NCI-H2227 treated with DMSO at 0.1 percent for 48 hours (cell line): Measurements from ENCODE around the gene UBE2I.
A peak's percentile ranks its signal among the peaks of the same experiment; 100 is the strongest.

Experiments
- DNase-seq: peaks from one replicate; lab custom pipeline; 2025; lab: John Stamatoyannopoulos, UW

Gene UBE2I

DNA sequence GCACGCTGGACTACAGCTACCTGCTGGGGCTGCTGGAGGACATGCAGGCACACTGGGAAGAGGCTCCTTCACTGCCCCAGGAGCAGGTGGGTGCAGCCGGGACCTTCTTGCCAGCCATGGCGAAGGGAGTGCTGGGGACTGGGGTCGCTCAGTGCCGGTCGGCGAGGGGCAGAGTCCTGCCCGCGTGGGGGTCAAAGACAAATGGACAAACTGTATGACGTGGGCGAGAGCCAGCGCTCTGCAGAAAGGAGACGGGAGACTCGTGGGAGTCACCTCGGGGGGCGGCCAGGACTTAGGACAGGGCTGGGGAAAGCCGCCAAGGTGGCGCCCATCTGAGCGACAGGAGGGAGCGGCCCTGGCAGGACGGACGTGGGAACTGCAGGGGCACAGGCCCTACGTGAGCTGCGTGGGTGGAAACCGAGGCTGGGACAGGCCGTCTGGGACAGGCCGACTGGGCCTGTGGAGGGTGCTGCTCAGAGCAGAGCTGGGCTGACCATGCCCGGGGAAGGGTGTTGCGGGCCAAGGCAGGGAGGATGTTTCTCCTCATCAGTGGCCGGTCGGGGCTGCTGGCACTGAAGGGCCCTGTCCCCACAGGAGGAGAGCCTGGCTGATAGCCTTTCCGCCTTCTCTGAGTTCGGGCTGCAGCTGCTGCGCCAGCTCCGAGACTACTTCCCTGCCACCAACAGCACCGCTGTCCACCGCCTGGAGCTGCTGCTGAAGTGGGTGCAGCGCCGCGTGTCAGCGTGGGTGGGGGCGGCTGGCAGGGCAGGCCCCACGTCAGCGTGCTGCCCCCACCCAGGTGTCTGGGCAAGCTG lies 34.2 kb downstream of the UBE2I start:
- DNase-seq: no peak

DNA sequence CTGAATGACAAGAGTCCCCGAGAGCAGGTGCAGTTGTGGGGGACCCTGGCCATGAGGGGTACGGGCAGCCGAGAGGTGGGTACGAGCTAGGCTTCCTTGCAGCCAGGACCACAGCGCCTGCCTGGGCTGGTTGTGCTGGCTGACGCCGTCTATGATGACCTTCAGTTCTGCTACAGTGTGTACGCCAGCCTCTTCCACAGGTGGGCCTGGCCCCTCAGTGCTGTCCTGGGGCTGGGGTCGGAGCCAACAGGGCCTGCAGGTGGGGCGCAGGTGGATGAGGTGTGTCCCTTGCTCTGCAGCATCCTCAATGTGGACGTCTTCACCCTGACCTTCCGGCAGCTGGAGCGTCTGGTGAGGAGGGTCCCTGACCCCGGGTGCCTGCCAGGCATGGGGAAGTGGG lies 35.1 kb downstream of the UBE2I start:
- DNase-seq: no peak

DNA sequence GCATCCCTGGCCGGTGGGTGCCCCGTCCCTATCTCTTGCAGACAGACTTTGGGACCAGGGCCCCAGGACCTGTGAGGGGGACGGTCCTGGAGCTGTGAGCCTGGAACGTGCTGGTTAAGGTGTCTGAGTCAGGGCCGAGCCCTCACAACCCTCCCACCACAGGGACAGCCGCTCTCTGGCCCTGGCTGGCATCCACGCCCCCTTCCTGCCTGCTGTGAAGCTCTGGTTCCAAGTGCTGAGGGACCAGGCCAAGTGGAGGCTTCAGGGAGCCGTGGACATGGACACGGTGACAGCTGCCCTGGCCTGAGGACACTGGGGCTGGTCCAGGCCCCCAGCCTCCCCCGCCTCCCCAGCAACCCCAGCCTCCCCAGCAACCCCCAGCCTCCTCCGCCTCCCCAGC lies 35.7 kb downstream of the UBE2I start:
- no peak for DNase-seq

DNA sequence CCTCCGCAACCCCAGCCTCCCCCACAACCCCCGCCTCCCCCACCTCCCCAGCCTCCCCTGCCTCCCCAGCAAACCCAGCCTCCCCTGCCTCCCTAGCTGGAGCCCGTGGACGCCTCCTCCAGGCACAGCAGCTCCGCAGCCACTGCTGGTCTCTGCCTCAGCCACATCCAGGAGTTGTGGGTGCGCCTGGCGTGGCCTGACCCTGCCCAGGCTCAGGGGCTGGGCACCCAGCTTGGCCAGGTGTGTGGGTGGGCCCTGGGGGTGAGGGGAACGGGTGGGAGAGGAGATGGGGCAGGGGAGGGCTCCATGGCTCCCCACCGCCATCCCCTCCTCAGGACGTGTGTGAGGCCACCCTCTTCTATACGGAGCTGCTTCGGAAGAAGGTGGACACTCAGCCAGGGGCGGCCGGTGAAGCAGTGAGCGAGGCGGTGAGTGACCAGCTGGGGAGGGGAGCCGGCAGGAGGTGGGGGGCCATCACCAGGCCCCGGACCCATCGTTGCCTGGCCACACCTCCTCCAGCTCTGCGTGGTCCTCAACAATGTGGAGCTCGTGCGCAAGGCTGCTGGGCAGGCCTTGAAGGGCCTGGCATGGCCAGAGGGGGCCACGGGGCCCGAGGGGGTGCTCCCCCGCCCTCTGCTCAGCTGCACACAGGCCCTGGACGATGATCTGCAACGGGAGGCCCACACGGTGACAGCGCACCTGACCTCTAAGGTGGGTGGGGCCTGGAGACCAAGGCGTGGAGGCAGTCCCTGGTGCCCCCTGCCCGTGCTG lies 36.4 kb downstream of the UBE2I start:
- DNase-seq: no peak

DNA sequence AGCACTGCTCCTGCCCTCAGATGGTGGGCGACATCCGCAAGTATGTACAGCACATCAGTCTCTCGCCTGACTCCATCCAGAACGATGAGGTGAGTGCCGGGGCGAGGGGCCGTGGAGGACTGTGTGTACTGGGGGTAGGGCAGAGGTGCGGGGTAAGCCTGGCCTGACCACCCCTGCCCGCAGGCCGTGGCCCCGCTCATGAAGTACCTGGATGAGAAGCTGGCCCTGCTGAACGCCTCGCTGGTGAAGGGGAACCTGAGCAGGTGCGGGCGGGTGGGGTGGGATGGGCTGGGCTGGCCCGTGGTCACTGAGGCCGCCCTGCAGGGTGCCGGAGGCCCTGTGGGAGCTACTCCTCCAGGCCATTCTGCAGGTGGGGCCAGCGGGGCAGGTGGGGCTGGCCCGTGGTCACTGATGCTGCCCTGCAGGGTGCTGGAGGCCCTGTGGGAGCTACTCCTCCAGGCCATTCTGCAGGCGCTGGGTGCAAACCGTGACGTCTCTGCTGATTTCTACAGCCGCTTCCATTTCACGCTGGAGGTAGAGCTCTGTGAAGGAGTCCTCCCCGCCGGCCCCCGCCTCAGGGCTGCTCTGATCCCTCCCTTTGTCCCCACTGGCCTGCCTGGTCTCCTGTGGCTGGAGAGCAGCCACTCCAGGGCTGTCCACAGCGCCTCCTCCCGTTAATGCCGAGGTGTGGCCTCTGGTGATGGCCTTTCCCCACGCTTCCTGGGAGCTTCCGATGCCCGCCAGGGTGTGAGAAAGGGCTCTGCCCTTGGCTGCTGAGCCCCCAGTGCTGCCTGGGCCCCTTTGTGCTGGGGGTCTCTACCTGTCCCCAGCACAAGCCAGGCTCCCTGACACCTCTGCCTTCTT lies 37.2 kb downstream of the UBE2I start:
- DNase-seq: no peak

DNA sequence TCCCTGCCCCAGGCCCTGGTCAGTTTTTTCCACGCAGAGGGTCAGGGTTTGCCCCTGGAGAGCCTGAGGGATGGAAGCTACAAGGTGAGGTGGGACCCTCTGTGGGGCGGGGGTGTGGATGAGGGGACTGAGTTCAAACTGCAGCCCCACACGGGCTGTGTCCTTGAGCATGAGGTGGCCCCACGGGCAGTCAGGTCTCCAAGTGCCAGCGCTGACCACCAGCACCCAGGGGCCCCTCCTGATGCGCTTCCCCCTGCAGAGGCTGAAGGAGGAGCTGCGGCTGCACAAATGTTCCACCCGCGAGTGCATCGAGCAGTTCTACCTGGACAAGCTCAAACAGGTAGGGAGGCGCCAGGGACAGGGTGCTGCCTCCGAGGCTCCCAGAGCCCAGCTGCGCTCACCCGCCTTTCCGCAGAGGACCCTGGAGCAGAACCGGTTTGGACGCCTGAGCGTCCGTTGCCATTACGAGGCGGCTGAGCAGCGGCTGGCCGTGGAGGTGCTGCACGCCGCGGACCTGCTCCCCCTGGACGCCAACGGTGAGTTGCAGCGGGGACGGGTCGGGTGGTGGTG lies 37.9 kb downstream of the UBE2I start:
- DNase-seq: no peak

DNA sequence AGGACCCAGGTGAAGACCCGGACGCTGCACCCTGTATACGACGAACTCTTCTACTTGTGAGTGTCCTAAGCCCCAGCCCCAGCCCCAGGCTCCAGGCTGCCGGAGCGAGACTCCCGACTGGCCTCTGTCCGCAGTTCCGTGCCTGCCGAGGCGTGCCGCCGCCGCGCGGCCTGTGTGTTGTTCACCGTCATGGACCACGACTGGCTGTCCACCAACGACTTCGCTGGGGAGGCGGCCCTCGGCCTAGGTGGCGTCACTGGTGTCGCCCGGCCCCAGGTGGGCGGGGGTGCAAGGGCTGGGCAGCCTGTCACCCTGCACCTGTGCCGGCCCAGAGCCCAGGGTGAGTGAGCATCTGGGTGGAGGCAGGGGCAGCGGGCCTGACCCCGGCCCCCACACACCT lies 38.5 kb downstream of the UBE2I start:
- no peak for DNase-seq

DNA sequence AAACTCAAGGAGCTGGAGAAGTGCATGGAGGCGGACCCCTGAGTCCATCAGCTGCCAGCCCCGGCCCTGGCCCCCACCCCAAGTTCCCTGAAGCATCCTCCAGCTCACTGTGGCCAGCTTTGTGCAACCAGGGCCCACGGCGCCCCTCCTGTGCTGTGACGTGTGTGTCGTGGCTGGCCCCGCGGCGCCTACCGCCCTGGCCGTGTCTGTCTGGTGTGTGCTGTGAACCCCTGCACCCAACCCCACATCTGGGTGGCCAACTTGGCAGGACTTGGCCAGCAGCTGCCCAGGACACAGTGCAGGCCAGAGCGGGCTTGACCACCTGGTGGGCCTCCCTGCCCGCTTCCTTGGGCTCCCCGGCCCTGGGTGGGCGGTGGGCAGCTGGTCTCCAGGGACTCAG lies 39.0 kb downstream of the UBE2I start:
- no peak for DNase-seq

DNA sequence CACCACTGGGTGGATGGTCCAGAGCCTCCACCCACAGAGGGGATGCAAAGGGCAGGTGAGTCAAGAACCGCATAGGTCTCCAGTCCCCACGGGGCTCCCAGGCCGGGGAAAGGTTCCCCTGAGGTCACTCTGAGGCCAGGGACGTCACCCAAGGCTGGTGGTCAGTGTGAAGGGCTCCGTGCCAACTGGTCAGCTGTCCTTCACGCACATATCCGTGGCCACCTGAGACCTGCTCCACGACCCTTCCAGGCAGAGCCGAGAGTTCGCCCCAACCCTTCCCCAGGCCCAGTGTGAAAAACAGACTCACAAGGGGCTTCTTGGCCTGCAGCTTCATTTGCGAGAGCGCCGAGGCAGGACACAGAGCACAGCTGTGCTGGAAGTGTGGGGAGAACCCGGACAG lies 39.5 kb downstream of the UBE2I start:
- no peak for DNase-seq

DNA sequence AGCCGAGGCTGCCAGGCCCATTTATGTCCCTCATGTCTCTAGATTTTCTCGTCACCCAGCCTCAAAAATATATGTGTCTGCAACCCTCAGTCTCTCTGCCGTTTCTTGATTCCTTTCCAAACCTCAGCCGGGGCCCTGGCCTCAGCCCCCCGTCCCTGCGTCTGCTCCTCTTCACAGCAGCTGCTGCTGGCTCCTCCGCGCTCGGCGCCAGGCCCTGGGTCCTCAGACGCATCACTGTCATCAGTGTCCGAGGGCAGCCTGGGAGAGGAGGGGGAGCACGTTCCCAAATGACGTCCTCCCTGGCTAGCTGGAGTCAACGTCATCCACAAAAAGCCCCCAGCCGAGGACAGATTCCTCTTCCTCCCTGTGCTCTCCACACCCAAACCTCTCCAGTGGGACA lies 39.9 kb downstream of the UBE2I start:
- DNase-seq: no peak

DNA sequence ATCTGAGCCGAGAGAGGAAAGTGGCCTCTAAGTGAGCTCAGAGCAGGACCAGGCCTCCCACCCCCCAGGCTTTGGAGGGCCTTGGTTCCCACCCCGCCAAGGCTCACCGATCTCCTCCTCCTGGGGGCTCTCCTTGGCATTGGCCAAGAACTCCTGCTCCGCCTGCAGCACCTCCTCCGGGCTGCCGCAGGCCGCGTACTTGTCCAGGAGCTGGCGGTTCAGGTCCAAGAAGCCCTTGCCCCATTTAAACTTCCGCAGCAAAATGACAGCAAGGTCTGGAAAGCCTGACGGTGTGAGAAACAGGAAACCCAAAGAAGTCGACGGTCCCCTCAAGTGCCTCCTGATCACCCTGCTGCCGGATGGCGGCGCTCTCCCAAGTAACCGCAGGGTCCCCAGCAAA lies 40.5 kb downstream of the UBE2I start:
- no peak for DNase-seq

DNA sequence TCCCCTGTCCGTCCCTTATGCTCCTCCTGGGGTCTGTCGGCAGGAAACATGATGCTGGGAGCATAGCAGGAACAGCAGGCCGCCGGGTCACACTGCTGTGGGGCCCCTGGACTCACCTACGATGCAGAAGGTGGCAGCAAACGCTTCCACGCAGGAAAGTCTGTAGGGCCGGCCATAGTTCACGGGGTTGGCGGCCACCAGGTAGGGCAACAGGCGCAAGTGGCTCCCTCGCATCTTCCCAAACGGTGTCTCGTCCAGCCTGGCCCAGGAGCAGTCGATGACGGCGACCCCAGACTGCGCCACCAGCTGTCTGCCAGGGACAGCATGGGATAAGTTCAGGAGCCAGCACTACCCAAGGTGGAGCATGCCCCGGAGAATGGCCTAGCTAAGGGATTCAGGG lies 41.3 kb downstream of the UBE2I start:
- no peak for DNase-seq

DNA sequence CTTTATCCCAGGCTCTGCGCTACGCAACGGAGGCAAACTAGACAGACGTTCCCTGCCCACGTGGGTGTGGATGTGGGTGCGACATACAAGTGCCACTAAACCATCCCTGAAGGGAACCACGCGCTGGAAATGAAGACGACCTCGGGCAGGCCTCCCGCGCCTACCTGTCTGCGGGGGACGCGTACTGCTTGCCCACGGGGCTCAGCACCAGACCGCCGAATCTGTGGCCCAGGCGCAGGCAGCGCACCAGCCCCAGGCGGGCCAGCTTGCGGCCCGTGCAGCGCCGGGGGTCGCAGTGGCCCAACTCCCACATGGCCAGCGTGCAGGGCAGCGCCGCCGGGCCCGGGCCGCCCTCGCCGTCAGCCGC lies 41.8 kb downstream of the UBE2I start:
- no peak for DNase-seq

DNA sequence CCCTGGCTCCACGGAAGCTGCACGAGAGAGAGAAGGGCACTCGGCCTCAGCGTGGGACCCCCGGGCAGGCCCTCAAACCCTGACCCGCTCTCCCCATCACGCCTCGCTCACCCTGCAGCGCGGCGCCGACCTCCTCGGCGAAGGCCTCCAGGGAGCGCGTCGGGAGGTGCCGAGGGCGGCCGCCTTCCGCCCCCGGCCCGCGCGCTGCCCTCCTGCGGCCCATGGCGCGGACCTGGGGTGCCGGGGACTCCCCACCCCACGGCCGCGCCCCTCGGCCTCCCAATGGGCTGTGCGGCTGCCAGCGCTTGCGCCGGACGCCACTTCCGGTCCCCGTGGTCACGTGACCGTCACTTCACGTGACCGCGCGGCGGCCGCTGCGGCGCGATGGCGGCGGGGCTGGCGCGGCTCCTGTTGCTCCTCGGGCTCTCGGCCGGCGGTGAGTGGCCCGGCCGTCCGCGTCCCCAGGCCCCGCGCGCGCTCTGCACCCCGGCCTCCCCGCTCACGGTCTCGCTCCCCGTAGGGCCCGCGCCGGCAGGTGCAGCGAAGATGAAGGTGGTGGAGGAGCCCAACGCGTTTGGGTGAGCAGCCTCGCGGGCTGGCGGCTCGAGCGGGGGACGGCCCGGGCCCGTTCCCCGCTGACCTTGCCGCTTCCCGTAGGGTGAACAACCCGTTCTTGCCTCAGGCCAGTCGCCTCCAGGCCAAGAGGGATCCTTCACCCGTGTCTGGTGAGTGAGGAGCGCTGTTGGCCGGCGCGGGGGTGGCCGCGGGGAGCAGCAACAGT lies 42.3 kb downstream of the UBE2I start, which contains the start of the genes GNPTG and TSR3:
Gene GNPTG (plus strand): TSS at position 350 of the 781 bp plus-strand sequence. CDS start 35 bp downstream, at position 385.
Gene TSR3 (minus strand): TSS at position 297 of the 781 bp plus-strand sequence. CDS start 74 bp downstream, at position 223.
- peak; percentile 39 for DNase-seq

DNA sequence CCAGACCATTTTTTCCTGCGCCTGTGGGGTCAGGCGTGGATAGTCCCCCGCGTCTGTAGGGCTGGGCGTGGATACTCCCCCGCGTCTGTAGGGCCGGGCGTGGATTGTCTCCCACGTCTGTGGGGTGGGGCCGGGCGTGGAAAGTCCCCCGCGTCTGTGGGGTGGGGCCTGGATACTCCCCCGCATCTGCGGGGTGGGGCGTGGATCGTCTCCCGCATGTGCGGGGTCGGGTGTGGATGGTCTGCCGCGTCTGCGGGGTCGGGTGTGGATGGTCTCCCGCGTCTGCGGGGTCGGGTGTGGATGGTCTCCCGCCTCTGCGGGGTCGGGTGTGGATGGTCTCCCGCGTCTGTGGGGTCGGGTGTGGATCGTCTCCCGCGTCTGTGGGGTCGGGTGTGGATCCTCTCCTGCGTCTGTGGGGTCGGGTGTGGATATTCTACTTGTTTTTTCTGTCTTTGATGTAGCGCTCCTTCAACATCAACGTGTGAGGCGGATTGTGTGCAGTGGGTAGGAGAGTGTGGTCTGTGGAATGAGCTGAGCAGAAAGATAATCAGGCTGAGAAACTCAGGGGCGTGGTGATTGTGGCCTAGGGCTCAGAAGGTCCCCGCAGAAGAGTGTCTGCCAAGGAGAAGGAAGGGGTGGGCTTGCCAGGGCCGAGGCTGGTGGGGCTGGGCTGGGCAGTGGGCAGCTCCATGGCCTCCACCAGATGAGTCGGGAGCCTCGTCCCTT lies 45.5 kb downstream of the UBE2I start:
- DNase-seq: no peak

DNA sequence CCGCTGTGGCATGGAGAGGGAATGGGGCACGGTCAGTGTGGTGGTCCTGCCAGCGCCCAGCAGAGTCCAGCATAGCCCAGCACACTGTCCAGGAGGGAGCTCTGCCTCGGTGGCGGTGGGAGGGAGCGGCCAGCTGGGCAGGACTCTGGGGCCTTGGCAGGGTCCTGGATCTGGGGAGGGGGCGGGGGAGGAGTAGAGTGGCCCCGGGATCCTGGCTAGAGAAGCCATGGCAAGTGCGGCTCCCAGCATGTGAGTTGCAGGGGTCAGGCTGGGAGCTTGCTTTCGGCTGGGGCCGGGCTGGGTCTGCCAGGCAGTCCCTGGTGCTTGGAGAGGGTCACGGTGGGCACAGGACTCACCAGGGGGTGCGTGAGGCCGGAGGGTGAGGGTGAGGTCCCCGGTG lies 46.2 kb downstream of the UBE2I start:
- DNase-seq: no peak

DNA sequence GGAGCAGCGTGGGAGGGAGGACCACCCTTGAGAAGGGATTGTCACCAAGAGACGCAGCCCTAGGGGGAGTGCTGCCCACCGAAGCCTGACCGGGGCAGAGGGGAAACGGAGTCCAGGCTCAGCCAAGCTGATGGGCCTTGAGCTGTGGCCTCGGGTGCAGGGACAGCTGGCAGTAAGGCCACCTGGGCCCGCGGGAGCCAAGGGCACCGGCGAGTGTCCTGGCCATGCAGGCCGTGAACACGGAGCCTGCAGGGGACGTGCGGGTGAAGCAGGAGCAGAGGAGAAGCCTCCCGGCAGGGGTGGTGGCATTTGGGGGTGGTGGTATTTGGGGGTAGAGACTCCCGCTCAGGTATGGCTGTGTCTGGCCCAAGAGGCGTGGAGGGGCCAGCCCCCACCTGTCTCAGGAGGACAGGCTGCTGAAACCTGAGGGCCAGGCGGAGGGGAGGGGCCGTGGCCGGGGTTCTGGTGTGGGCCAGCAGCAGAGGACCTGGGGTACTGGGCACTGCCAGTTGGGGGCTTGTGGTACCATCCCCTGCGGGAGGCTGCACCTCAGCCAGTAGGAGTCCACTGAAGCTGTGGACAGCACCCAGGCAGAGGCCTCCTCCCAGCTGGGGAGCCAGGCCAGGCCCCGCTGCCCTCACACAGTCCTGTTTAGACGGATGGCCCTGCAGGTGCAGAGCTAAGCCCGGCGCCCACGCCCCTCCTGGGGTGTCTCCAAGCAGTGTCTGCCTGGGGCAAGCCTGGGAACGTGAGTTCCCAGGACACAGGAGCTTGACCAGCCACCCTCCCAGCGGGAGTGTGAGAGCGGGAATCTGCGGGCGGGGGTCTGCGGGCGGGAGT lies 46.8 kb downstream of the UBE2I start:
- DNase-seq: no peak

DNA sequence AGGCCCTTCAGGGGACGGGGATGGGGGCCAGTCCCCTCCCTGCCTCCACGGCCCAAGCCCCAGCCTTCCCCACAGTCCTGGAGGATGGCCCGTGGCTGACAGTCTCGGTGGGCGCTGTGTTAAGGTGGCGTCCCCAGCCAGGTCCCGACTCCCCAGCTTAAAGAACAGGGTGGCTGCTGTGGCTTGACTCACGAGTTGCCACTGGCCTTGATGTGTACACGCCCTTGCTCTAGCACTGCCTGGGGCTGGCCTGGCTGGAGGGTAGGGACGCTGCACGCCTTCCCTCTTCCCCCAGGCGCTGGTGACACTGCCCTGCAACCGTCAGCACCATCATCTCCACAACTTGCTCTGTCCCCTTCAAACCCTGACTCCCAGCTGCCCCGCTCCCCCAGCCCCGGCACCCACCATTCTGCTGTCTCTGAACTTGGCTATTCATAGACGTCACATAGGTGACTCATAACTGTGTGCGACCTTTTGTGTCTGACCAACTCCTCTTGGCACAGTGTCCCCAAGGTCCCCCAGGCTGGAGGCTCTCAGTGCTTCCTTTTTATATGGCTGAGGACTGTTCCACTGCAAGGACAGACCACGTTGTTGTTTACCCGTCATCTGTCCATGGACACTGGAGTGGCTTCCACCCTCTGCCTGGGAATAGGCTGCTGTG lies 48.6 kb downstream of the UBE2I start:
- no peak for DNase-seq
